NK-92 (cell line): ENCODE measurements around the gene PIK3R6.
"Not testable (repeated sequence)": the region's sequence is repeated elsewhere in the genome, so short reads cannot be mapped to it uniquely, and the experiment has no call there.

Experiments used
- DNase-seq: peaks from one replicate; lab custom pipeline; 2025; ENCODE audit not compliant: unreplicated experiment; lab: John Stamatoyannopoulos, UW

Gene PIK3R6

GRCh38 chr17:8856205-8856603 is 11.3 kb downstream of the PIK3R6 start:
- DNase-seq = not testable (repeated sequence)

GRCh38 chr17:8855477-8856204 is 11.8 kb downstream of the PIK3R6 start:
- DNase-seq = no peak

- DNase-seq = no peak
Measured at GRCh38 chr17:8851600-8851999, 15.9 kb downstream of the PIK3R6 start.

- no peak for DNase-seq
Measured at GRCh38 chr17:8849311-8850041, 18.0 kb downstream of the PIK3R6 start.

GRCh38 chr17:8847891-8848290 is 19.6 kb downstream of the PIK3R6 start:
- no peak for DNase-seq

DNA sequence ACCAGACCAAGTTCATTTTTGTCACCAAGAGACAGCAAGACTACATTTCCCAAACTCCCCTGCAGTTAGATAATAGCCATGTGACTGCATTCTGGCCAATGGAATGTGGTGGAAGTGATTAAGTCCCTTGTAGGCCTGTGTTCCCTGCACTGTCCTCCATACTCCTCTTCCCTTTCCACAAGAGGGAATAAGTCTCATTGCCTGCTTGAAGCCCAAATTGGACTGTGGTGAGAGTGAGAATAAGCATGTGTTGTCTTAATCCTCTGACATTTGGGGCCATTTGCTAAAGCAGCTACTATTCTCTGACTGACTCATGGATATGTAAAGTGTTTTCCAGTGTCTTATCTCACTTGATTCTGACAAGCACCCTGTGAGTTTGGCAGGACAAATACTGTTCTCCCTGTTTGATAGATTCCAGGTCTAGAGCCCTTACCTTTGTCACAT is 20.7 kb downstream of the PIK3R6 start:
- DNase-seq = no peak

GRCh38 chr17:8844229-8845218 is 22.9 kb downstream of the PIK3R6 start:
- DNase-seq = no peak

GRCh38 chr17:8843344-8843743 is 24.1 kb downstream of the PIK3R6 start:
- DNase-seq = no peak

DNA sequence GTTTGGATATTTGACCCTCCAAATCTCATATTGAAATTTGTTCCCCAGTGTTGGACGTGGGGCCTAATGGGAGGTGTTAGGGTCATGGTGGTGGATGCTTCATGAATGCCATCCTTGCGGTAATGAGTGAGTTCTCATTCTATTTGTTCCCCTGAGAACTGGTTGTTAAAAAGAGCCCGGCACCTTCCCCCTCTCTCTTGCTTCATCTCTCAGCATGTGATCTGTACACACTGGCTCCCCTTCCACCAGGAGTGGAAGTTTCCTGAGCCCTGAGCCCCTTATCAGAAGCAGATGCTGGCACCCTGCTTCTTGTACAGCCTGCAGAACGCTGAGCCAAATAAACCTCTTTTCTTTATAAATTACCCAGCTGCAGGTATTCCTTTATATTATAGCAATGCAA is 25.6 kb downstream of the PIK3R6 start:
- DNase-seq = no peak

GRCh38 chr17:8839410-8839935 is 28.0 kb downstream of the PIK3R6 start:
- DNase-seq = no peak

DNA sequence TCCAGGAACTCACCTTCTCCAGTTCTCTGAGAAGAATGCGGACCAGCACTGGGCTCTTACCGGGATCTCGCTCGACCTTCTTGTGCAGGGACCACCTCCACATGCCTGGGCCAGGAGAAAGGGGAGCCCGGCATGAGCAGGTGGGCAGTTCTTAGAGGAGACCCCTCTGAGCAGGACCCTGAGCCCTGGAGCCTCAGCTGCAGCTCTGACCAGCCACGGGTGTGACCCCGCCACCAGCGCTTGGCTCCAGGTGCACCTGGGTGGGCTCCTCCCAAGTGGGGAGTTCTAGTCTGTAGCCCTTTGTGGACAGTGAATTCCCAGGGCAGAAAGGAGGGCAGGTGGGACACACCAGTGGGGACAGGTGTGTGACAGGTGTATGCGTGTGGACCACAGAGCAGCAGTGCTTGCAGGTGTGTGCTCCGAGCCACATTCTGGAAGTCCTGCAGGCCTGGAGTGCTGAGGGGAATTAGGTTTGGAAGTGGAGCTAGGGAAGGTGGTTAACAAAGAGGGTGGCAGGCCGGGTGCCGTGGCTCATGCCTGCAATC is 28.9 kb downstream of the PIK3R6 start:
- no peak for DNase-seq

DNA sequence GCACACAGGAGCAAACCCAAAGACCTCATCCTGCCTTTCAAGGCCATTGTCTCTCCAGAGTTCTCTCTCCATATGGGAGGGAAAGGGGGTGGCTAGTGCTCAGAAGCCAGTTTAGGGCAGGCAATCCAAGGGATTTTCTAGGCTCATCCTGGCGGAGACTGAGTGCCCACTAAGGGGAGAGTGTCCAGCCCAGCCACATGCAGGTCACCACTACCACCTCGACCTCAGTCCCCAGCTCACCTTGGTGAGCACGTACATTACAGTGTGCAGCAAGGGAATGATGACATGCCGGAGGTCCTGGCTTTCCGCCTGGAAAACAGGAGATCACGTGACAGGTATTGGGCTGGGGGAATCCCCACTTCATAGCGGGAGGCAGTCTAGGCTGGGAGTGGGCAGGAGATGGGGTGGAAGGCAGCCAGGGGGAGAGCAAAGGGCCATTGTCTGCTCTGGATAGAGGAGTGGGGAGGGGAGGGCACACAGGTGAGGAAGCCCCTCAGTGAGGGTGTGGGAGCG is 29.9 kb downstream of the PIK3R6 start:
- no peak for DNase-seq

DNA sequence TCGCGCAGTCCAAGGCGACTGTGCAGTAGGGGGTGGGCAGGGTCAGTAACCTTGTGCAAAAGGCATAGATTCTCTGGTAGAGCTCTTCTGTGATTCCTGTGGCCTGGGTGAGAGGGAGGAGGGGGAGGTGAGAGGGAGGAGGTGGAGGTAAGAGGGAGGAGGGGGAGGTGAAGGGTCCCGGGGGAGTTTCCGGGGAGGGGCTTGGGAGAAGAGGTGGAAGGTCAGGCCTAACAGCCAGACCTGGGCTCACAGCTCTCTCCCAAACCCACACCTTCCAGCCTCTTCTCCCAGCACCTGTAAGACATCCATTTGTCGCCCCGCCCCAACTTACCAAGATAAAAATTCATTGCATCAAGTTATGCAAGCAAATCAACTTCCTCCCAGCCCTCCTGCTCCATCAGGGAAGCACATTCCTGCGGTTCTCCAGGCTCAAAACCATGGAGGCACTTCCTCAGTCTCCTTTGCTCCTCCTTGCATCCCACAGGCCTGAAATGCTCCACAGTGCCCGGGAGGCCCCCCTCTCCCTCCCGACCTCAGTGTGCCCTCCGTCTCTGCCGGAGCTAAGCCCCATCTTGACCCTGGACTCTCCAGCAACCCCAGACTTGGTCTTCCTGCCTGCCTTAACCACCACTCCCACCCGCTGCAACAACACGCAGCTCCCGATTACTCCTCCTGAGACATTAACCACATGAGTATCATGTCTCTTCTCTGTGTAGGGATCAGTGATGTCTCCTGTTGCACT is 30.5 kb downstream of the PIK3R6 start:
- no peak for DNase-seq

GRCh38 chr17:8835631-8836364 is 31.7 kb downstream of the PIK3R6 start:
- no peak for DNase-seq

GRCh38 chr17:8835106-8835505 is 32.4 kb downstream of the PIK3R6 start:
- DNase-seq = no peak

DNA sequence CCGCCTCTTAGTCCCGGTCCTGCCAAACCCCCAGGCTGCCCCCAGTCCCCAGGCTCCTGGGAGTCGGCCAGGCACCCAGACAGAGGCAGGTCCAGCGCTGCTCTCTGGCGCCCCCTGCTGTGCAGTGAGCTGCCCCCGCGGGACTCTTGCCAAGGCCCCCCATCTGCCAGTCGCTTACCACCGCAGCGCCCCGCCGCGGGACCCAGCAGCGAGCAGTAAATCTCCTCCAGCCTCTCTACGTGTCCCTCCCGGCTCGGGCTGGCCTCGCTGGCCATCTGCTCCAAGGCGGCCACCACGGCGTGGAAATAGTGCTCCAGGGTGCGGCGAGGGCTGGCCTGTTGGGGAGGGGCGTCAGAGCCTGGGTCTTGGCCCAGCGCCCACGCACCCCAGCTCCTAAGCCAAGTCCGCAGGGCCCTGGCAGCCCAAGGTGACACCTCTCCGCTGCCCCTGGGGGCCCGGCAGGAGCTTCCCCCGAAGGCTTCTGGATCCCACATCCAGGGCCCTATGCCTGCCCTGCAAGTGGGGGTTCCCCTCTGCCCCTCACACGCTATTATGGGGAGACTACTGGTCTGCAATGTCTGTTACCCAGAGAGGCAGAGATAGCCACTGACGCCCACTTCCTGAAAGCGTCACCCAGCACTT is 34.6 kb downstream of the PIK3R6 start:
- DNase-seq = no peak

DNA sequence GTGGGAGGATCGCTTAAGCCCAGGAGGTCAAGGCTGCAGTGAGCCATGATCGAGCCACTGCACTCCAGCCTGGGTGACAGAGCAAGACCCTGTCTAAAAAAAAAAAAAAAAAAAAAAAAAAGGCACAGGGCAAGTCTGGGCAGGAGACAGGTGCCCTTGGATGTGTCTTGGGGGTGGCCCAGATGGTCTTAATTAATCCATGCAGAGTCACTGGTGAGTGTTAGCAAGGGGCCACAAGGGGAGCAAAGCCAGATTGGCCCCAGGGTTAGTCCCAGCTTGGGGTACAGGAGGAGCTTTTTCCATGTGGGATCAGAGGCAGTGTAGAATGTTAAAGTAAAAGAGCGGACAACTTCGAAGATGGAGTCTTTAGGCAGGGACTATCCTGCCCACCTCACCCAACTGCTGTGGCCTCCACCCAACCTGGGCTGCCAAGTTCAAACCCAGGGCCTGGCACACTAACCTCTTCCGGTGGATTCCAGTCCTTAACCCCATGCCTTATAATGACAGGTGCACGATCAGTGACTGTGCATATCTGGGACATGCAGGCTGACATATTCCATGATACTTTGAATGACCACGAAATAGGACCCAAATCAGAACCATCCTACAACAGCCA is 36.1 kb downstream of the PIK3R6 start:
- DNase-seq = no peak

DNA sequence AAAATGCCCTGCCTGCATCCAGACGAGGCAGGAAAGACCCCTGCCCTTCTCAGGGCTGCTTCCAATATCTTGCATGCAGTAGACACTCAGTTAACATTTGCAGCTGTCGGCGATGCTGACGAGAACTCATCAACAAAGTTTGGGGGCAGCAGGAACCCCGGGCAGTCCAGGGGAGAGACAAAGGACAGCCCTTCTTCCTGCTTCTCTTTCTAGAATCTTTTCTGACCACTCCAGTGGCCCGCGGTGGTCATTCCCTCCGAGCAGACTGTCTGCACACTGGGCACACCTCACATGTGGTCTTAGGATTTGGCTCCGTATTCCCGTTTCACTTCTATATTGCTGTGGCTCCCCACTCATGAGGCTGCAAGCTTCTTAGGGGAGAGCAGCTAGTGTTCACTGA is 37.3 kb downstream of the PIK3R6 start:
- no peak for DNase-seq
